ENCODE data around the gene TLX1.

The TLX1 gene

GRCh38 chr10:101134299-101135127 is 3.4 kb downstream of the TLX1 start:
- no peak for DNase-seq (ENCODE audit: low read depth)

- DNase-seq (ENCODE audit: low read depth), result no peak
Observed at GRCh38 chr10:101135141-101136006, 4.3 kb downstream of the TLX1 start.

- no peak for DNase-seq (ENCODE audit: low read depth)
Observed at GRCh38 chr10:101136007-101136707, 5.1 kb downstream of the TLX1 start.

- DNase-seq (ENCODE audit: low read depth), result no peak
Observed at GRCh38 chr10:101136708-101137121, 5.6 kb downstream of the TLX1 start.

- no peak for DNase-seq (ENCODE audit: low read depth)
Observed at GRCh38 chr10:101137271-101137670, 6.2 kb downstream of the TLX1 start.

- no peak for DNase-seq (ENCODE audit: low read depth)
Observed at GRCh38 chr10:101138788-101139420, 7.8 kb downstream of the TLX1 start.

- no peak for DNase-seq (ENCODE audit: low read depth)
Observed at GRCh38 chr10:101139421-101139911, 8.4 kb downstream of the TLX1 start.

- no peak for DNase-seq (ENCODE audit: low read depth)
Observed at GRCh38 chr10:101140084-101140949, 9.2 kb downstream of the TLX1 start.

- DNase-seq (ENCODE audit: low read depth), result no peak
Observed at GRCh38 chr10:101140950-101141615, 10.0 kb downstream of the TLX1 start.

- peak; percentile 52 for DNase-seq (ENCODE audit: low read depth)
Observed at GRCh38 chr10:101141616-101142532, 10.8 kb downstream of the TLX1 start.

GRCh38 chr10:101142533-101143344 is 11.6 kb downstream of the TLX1 start:
- DNase-seq (ENCODE audit: low read depth), result no peak

GRCh38 chr10:101143345-101143630 is 12.2 kb downstream of the TLX1 start:
- DNase-seq (ENCODE audit: low read depth), result no peak

GRCh38 chr10:101144053-101144452 is 13.0 kb downstream of the TLX1 start:
- no peak for DNase-seq (ENCODE audit: low read depth)

GRCh38 chr10:101145145-101145544 is 14.0 kb downstream of the TLX1 start:
- DNase-seq (ENCODE audit: low read depth), result no peak

- no peak for DNase-seq (ENCODE audit: low read depth)
Observed at GRCh38 chr10:101145750-101146391, 14.8 kb downstream of the TLX1 start.

- no peak for DNase-seq (ENCODE audit: low read depth)
Observed at GRCh38 chr10:101146392-101147251, 15.5 kb downstream of the TLX1 start.

- no peak for DNase-seq (ENCODE audit: low read depth)
Observed at GRCh38 chr10:101151395-101151794, 20.3 kb downstream of the TLX1 start.

Measured in CMK (cell line).